ENCODE results near the gene CEBPG.

The CEBPG gene

DNA sequence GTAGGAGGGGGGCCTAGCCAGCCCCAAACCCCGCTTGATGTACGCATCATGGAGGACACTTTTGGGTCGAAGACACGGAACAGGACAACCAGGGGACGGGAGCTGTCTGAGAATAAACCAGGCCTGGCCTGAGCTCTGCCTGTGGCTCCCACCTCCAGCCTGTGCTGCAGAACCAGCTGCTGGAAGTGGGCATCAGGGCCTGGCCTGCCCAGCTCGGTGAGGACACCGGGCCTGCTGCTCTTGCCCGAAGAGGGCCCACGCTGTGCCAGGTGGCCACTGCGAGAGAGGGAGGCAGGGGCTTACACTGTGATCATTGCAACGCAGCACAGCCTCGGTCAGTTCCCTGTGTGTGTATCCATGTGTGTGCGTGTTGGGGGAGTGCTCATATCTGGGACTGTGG, 34.6 kb downstream of the CEBPG start:
- DNase-seq: no peak

DNA sequence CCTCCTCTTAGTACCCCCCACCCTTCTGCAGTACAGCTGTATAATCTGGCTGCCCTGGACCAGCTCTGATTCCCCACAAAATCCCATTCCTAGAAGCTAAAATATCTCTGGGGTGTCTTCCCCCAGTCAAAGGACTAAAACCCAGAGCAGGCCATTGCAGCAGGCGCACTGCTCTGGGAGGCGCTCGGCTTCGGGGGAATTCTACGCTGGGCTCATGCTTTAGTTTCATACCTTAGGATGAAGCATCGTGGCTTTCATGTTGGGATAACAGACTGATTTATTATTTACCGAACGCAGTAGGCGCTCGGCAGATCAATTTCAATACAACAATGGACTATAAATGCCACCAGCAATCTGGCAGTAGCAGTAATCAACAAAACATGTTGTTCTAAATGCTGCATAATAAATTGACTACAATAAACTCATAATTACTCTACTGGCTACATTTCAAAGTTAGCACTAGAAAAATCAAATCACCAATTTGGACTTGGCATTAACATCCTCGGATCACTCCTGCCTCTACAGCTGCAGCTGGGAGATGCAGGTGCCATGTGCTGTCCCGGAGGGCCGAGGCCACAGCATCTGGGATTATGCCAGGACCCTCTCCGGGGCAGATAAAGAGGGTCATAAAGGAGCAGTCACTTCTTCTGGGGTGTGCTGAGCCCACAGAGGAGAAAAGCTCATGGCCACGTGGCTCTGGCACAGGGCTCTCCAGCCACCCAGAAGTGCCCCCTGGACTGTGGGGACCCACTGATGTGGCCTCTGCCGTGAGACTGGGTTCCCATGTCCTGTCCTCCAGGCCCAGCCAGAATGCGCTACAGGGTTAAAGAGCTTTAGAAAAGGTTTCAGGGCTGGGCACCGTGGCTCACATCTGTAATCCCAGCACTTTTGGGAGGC, 35.3 kb downstream of the CEBPG start:
- DNase-seq: no peak

DNA sequence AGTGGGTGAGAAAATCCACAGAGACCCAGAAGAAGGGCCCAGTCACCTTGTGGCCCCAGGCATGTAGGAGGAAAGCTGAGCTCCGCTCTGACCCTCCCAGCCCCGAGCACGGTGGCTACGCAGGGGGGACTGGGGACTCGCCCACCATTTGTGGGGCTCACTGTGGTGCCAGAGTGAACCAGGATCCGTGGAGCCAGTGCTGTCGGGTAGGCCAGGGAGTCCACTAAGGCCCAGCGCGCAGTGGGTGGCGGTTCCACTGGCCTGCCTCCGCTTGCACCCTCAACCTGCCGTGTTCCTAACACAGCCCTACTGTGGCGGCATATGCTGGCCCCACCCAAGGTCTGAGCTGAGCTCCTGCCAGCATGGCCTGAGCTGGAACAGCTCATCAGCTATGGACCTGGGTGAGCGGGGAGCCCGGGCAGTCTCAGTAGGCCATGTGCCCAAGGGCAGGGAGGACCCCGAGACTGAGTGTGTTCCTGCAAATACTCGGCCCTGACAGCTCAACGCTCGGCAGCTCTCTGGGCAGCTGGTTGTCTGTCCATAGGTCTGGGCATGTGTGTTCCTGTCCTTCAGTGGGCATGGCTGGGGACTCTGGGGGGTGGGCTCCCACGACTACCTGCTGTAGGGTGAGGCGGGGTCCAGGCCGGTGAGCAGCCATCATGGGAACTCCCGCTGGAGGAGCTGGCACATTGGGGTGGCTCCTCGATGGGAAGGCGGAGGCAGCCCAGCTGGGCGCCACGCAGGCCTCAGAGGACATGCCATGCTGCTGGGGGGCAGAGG, 36.6 kb downstream of the CEBPG start:
- DNase-seq: no peak

DNA sequence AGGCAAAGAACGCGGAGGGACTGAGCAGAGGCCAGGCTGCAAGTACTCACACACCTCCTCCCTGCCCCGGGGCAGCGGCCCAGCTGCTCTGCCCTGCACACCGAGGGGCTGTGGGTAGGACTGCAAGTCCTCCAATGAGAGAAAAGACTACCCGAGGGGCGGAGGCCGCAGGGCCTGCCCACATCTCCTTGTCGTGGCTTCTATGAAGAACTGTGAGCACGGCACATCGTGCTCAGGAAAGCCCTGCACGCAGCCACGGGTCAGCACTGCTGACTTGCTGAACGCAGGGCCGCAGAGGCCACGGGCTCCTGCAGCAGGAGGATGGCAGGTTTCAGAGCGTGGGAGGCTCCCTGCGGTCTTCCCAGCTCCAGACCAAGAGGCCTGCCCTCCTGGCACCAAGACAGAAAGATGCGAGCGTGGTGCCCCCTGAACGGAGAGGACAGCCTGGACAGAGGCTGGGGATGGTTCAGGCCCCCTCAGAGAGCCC, 37.4 kb downstream of the CEBPG start:
- no peak for DNase-seq

DNA sequence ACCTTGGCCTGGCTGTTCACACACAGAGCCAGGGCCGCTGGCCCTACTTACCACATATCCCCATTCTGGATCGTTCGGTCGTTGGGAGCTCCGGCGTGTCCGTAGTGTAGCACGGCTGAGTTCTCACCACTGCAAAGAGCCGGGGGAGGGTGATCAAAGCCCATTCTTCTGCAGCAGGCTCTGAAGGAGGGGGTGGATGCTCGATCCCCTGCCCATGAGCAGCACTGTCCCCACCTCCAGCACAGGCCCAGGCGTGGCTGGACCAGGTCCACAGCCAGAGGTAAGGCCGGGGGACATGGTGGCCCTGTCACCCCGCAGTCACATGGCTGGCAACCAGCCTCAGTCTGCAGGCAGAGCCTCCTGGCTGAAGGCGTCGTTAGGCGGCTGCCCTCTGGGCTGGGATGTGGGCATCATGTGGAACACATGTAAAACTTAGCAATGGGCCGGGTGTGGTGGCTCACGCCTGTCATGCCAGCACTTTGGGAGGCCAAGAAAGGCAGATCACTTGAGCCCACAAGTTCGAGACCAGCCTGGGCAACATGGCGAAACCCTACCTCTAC, 38.2 kb downstream of the CEBPG start:
- DNase-seq: no peak

DNA sequence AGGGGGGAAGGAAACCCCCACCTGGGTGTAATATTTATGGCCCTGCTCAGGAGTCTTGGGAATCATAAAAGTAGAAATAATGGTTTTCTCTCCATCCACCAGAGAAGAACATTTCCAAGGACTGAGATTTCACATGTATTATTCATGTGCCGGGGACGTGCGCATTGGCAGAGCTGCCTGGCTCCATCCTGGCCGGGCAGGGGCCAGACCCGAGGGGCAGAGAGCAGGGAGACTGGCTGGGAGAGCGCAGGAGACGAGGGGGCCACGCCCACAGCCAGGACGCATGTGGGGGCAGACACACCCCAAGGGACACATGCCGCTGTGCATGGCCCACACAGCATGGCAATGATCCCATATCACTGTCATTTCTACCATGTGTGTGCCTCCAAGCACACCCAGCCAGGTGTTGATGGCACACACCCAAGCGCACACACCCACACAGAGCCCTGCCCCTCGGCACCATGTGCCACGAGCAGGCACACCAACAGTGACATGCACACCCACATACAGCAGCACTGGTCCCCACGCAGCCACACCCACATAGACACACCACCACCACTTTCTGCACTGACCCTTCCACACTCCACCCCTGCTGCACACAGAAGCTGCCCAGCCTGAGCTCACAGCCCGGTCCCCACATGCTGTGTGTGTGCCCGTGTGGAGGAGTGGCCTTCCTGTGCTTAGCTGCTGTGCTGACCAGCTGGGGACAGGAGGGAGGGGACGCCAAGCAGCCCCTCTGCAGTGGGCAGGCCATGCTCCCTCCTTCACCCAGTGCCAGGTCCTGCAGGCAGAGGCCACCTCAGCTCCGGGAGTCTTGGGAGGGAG, 39.3 kb downstream of the CEBPG start:
- no peak for DNase-seq

DNA sequence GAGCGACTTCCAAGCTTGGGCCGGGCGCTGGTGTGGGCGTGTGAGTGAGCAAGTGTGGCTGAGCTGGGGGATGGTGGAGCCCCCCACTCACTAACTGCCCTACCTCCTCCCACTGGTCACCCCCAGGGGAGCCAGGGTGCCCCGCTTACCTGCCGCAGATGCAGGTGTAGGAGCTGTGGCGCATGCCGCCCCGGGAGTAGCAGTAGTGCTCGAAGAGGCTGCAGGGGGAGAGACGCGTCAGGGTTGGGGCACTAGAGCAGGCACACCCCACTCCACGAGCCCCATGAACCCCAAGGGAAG, 39.9 kb downstream of the CEBPG start:
- no peak for DNase-seq

DNA sequence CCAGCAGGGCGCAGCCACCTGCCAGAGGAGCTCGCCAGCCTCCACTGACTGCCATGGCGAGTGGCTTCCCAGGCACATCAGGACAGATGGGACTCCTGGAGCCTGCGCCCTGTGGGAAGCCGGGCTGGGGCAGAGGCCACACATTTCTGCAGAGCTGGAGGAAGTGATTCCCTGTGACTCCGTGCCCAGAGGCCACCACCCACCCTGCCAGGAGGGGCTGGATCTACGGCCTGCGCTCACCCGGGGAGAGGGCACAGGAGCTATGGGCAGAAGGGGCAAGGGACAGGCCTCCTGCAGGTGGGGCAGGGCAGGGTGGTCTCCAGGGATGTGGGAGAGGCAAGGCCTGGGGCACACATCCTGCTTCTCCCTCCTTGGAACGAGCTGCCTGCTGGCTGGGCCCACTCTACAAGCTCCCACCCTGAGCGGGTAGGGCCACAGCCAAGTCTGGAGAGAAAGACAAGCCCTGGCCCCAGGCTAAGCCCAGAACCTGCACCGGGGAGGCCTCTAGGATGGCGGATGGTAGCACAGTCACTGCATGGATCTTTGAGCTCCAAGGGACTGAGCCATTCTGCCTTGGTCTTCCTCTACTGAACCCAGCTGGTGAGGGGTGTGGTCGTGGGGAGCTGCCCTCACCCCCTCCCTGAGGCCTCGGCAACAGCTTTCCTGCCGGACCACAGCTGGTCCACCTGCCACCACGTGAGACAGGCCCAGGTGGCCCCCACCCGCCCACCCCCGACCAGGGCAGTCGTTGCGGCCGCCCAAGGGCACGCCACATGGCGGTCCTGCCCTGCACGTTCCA, 40.6 kb downstream of the CEBPG start:
- DNase-seq: no peak

DNA sequence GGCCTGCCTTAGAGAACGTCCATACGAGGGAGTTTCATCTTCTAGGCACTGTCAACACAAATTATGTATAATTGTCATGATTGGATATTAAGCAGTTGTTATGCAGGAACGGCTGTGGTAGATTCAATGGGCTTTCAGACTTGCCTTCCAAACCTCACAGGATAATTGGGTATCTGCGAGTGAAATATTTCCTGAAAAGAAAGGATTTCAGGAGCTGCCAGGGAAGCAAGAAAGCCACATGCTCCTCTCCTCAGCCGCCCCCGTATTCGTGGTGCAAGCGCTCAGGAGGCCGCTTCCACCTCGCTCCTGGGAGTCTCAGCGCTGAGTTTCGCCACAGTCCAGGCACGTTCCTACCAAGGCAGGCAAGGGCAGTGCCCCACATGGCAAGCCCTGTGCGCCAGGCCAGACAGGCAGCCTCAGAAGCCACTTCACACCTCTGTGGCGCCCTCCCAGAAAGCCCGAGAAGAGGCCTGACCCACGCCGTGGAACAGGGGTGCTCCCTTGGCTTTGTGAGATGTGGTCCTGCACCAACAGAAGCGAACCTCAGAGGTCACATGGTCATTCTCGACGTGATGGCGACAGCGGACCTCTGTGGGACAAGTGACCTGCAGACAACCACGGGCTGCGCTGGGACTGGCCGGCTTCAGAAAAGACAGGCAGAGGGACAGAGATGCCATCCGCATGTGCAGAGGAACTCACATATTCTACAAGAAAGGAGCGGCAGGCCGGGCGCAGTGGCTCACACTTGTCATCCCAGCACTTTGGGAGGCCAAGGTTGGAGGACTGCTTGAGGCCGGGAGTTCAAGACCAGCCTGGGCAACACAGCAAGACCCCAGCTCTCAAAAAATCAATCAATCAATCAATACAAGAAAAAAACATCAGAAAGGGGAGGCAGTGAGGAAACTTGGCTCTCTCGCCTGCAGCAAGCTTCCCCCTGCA, 41.4 kb downstream of the CEBPG start:
- DNase-seq: no peak

DNA sequence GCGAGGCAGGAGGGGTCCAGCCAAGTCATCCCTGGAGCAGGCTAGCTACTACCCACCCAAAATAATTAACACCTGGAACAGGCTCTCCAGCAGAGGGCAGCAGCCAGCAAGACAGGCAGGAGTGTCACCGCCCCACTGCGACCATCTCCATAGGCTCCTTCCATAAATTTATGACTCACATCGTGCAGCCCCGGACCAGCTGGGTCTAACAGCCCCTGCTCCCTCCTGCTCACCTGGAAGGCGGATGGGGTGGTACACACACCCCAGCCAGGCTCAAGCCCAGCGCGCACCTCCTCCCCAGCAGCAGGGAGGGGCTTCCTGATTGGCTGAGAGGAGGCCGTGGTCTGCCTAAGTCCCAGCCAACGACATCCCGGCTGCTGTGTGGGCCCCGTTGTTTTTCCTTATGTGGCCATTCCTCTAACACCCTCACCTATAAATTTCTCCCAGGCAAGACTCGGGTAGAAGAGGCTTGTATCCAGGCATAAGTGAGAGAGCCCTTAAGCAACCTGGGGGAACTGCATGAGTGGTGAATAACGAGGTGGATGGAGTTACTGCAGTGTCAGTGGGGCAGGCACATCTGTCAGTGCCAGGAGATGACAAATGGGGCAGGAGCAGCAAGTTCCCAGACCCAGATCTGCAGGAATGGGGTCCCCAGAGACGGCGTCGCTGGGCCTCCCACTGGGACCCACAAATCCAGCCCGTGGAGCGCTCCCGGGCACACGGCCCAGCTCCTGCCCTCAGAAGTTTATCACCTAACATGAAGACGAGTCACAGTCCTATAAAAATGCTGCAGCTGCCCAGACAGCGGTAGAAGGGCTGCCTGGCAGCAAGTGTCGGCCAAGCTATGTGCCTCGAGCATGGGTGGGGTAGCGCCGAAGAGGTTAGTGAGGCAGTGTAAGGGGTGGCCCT, 43.1 kb downstream of the CEBPG start:
- peak; percentile 78 for DNase-seq

DNA sequence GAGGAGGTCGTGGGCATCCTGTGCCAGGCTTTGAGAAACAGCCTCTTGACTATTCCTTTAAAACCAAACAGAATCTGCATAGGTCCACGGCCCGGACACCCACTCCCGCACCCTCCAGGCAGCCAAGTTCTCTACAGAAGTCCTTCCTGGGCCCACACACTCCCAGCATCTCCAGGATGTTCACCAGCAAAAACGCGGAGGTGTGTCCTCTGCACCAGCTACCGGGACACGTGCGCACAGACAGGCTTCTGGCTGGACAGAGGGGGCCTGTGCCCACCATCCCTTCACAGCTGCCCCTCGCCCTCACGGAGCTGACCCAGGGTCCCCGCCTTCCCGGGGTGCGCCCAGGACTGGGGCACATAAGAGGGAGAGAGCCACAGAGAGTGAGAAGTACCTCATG, 44.2 kb downstream of the CEBPG start:
- DNase-seq: no peak

DNA sequence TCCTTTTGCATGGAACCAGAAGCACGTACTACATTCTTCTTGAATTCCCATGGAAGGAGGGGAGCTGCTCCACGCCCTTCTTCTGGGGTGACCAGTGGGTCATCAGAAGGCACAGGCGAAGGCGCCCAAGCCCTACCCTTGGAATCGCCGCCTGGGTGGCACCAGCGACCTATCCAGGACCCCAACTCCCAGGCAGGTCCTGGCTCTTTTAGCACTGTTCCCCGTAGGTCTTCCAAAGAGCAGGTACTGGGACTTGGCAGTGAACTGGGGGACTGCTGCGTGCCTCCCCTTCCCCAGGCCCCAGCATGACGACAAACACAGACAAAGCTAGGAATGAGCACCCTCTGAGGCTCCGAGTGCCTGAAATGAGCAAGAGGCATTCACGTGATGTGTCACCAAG, 45.0 kb downstream of the CEBPG start:
- no peak for DNase-seq

DNA sequence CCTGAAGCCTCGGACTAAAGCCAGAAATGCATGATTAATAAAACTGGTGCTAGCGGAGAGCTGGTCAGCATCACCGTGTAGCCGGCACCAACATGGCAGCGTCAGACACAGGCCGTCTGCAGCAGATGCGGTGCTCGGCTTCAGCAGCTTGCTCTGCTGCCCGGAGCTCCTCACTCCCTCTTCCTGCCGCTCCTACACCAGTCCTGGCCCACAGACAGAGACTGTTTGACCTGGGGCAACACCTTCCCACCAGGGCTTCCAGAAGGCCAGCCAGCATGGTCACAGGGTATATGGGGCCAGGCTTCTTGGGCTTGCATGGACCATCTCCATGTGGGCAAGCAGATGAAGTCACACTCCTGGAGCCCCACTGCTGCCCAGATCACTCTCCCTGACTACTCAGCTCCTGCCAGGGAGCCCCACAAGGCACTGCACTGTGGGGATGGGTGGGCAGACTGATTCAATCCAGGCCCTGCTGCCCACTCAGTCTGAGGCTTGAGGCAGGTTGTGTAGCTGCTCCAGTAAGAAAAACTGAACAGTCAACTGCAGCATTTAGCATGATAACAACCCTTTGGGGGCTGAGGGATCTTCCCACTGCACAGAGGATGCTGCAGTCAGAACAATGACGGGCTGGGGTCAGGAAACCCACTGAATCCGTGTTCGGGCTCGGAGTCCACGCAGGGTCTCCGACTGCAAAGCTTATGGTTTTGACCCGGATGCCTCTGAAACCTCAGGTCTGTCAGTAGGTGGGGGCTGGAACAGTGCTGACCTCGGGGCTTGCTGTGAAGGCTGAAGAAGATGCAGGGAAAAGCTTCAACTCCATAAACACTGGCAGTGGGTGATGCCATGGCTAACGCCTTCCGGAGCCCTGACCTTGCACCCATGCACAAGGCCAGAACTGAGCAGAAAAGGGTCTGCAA, 45.6 kb downstream of the CEBPG start:
- no peak for DNase-seq

DNA sequence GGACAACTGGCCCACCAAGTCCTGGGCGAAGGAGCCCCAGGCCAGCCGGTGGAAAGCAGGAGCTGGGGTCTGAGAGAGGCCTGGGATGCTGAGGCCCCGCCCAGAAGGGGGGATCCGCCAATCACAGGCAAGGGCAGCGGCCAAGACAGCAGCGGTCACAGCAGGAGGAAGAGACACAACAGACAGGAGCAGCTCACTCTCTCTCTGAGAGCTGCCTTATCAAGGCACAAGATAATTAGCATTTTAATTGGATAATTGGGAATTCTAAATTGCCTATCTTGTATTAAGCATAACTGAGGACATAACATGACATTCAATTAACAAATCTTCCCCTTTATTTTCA, 46.2 kb downstream of the CEBPG start:
- no peak for DNase-seq

DNA sequence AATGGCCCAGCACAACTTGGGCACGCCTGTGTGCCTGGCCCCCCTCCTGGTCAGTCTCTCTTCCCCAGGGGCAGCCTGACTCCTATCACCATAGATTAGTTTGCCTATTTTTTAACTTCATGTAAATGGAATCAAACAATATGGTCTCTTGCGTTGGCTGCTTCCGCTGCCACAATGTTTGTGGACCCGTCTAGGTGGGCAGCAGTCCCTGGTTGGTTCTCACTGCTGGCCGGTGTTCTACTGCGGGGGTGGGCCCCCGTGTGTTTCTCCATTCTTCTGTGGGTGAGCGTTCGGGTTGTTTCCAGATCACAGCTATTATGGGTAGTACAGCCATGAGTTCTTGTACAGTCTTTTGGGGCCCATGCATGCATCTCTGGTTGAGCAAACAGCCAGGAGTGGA, 47.3 kb downstream of the CEBPG start:
- DNase-seq: no peak

DNA sequence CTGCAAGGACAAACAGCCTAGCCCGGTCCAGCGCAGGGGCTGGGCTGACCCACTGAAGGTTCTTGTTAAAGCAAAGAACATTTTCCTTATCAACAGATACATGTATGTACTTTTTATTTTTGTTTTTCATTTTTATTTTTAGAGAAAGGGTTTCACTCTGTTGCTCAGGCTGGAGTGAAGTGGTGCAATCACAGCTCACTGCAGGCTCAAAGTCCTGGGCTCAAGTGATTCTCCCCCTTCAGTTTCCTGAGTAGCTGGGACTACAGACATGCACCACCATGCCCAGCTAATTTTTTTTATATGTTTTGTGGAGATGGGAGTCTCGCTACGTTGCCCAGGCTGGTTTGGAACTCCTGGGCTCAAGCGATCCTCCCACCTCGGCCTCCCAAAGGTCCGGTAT, 47.9 kb downstream of the CEBPG start:
- DNase-seq: no peak

DNA sequence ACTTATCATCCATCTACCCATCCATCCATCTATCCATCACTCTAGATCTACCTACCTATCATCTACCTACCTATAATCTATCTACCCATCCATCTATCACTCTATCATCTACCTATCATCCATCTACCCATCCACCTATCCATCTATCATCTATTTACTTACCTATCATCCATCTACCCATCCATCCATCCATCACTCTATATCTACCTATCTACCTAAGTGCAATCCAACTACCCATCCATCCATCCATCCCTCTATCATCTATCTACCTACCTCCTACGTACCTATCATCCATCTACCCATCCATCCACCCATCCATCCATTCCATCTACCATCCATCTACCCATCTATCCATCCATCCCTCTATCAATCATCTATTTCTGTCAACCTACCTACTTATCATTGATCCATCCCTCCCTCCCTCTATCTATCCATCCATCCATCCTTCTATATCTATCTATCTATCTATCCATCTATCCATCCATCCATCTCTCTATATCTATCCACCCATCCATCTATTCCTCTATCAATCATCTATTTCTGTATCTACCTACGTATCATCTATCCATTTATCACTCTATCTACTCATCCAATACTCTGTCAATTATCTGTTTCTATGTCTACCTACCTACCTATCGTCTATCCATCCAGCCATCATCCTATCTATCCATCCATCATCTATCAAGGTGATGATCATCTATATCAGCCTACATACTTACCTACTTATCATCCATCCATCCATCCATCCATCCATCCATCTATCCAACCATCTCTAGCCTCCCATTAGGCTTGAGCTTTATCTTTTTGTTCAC, 49.1 kb downstream of the CEBPG start:
- DNase-seq: no peak

DNA sequence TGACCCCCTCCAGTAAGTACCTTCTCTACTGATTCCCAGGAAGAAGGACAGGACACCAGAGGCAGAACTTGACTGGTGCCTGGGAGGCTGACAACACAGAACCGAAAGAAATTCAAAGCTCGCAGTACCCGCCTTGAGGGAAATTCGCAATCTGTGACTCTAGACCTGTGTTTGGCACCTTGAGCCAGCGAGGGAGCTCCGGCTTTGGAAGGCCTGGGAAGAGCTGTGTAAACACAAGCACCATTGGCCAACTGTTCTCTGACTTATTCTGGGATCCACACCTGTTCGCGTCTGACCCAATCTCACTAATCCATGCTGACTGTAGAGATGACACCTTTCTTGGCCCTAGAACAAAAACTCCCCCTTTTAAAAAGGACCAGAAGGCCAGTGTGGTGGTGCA, 50.7 kb downstream of the CEBPG start:
- DNase-seq: no peak

All from NCI-H748 treated with DMSO at 0.1 percent for 48 hours (cell line).